NCI-H1092 (cell line): Measurements from ENCODE around the gene DUSP15.

Experiments
- DNase-seq: peaks from one replicate; lab custom pipeline; 2025; lab: John Stamatoyannopoulos, UW

DUSP15 gene

GRCh38 chr20:31894980-31895675 is 24.8 kb upstream of the DUSP15 start:
- no peak for DNase-seq

DNA sequence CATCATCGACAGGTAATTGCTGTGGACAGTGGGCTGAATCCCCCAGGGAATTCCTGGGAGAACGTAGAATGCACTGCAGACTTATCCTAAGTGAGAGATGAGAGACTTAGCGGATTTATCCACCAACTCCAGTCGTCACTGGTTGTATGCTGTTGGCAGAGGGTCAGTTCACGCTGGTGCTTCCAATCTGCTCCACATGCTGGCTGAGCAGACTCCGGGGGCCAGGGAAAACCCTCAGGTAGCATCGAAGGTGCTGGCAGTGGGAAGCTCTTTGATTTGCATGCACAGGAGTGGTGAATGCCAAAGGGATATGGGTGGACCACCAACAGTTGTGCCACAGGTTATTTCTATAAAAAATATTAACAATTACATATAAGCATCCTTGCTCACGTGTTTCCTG is 20.3 kb upstream of the DUSP15 start:
- no peak for DNase-seq

DNA sequence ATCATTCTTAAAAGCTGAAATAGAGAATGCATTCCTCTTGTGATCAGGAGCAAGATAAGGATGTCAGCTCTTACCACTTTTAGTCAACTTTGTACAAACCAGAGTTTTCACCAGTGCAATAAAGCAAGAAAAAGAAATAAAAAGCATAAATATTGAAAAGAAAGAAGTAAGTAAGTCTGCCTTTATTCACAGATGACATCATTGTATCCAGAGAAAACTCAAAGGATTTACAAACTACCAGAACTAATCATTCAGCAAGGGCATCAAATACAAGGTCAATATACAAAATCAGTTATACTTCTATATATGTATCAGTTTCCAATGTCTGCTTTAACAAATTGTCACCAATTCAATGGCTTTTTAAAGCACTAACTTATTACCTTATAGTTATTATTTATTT is 13.5 kb upstream of the DUSP15 start:
- no peak for DNase-seq

- DNase-seq = no peak
These were observed 11.6 kb upstream of the DUSP15 start for GRCh38 chr20:31881945-31882344.

GRCh38 chr20:31879143-31879987 is 9.0 kb upstream of the DUSP15 start:
- DNase-seq = peak; percentile 92

GRCh38 chr20:31877684-31878083 is 7.4 kb upstream of the DUSP15 start:
- no peak for DNase-seq

GRCh38 chr20:31875671-31876070 is 5.3 kb upstream of the DUSP15 start:
- DNase-seq = no peak

DNA sequence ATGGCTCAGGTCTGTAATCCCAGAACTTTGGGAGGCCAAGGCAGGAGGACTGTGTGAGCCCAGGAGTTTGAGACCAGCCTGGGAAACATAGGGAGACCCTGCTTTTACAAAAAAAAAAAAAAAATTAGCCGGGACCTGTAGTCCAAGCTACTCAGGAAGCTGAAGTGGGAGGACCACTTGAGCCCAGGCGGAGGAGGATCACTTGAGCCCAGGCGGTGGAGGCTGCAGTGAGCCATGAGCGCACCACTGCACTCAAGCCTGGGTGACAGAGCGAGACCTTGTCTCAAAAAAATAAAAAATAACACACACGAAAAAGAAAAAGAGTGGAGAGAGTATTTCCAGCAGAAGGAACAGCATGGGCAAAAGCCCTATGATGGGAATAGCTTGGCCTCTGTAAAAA is 2.1 kb upstream of the DUSP15 start:
- no peak for DNase-seq

- DNase-seq = no peak
These were observed 1.3 kb upstream of the DUSP15 start for GRCh38 chr20:31871618-31871954.

DNA sequence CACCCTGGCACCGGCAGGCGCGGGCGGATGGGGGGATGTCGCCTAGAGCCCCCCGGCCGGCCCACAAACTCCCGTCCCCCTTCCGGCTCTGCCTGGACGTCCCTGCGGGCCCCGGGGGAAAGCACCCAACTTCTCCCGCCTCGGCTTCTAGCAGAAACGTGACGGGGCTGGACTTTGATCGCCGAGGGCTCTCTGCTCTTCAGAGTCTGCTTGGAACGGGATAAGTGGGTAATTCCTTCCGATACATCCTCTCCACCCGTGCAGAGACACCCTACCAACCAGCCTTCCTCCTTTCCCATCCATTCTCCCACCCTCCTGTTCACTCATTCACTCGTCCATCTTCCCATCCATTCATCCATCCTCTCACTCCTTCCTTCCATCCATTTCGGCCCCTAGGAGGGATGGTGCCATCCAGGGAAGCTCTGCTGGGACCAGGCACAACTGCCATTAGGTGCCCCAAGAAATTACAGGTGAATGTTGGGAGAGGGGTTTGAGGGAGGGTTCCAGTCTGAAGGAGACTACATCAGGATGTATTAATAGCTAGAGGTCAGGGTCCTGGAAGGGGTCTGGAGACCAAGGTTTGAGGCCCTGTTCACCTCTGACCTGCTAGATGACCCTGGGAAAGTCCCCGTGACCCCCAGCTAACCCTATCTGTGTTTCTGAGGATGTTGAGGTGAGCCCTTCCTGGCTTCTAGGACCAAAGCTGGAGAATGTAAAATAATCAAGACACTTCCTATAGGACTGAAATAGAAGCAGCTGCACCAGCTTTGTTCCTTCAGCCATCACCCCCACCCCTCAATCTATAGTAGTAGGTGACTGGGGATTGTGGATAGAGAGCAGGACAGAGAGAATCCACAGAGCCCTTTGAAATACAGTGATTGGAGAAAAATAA is 645 bp upstream of the DUSP15 start:
- no peak for DNase-seq

- no peak for DNase-seq
These were observed 720 bp downstream of the DUSP15 start for GRCh38 chr20:31869673-31869941.

- DNase-seq = no peak
These were observed 1.3 kb downstream of the DUSP15 start for GRCh38 chr20:31868853-31869672.

- DNase-seq = no peak
These were observed 4.1 kb downstream of the DUSP15 start for GRCh38 chr20:31866221-31866620.

- DNase-seq = no peak
These were observed 5.6 kb downstream of the DUSP15 start for GRCh38 chr20:31864521-31865400.

- DNase-seq = no peak
These were observed 6.8 kb downstream of the DUSP15 start for GRCh38 chr20:31863296-31864085.

DNA sequence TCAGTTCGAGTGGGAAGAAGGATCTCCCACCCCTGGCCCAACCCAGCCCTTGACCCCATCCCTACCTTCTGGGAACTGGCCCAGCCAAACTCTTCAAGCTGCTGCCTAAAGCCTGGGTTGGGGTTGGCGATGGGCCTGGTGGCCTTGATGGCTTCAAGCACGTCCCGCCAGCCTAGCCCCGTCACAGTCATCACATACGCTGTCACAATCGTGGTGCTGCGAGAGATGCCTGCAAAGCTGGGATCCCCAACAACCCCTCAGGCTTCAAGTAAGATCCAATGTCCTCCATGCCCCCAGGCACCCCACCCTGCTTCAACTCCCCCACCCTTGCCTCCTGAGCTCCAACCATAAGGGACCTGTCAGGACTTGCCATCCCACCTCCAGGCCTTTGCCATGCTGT is 7.8 kb downstream of the DUSP15 start:
- DNase-seq = no peak

- DNase-seq = no peak
These were observed 8.2 kb downstream of the DUSP15 start for GRCh38 chr20:31862157-31862470.

- DNase-seq = peak; percentile 44
These were observed 8.8 kb downstream of the DUSP15 start for GRCh38 chr20:31861385-31862156.

- DNase-seq = no peak
These were observed 9.3 kb downstream of the DUSP15 start for GRCh38 chr20:31861135-31861384.
